WTC11 (cell line): ENCODE results near the gene SLC1A4.

Experiments
- ARID4B ChIP-seq: sonication (generic); formaldehyde crosslinking; IDR thresholded peaks from 2 replicates; pipeline ENCODE4 v1.8.0; 2023; ENCODE audit warnings: missing genetic modification reagents, mild to moderate bottlenecking, borderline replicate concordance
- ATF6 ChIP-seq: sonication (generic); formaldehyde crosslinking; IDR thresholded peaks from 2 replicates; pipeline ENCODE4 v1.8.1; 2023; ENCODE audit warnings: mild to moderate bottlenecking, missing genetic modification reagents
- CREB1 ChIP-seq: sonication (generic); formaldehyde crosslinking; IDR thresholded peaks from 2 replicates; pipeline ENCODE4 v1.8.0; 2023; ENCODE audit warnings: mild to moderate bottlenecking, missing genetic modification reagents
- CTCF ChIP-seq: fragments of 200-600 bp; IDR thresholded peaks from 2 replicates; pipeline ENCODE4 v1.8.0; 2022; ENCODE audit warnings: antibody characterized with exemption
- FOXJ3 ChIP-seq: sonication (generic); formaldehyde crosslinking; IDR thresholded peaks from 2 replicates; pipeline ENCODE4 v1.9.0; 2021; ENCODE audit warnings: missing genetic modification reagents, mild to moderate bottlenecking, borderline replicate concordance
- ZNF138 ChIP-seq: sonication (generic); formaldehyde crosslinking; conservative IDR thresholded peaks from 2 replicates; pipeline ENCODE4 v1.8.1; 2022; ENCODE audit warnings: mild to moderate bottlenecking, moderate library complexity, missing genetic modification reagents

DNA sequence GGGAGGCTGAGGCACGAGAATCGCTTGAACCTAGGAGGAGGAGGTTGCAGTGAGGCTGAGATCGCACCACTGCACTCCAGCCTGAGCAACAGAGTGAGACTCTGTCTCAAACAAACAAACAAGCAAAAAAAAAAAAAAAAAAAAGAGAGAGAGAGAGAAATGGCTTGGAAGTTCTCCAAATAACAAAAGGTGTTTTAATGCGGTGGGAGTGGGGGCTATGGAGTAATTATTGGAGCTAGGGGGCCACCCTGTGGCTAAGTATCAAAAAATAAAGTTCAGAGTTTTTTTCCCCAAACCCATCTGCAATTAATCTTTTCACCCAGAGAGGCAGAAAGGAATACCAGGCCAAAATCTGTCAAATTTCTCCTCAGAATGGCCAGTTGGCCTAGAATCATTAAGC is 44.0 kb downstream of the SLC1A4 start:
- TF ChIP-seq ARID4B (CRISPR knock-in tag): no peak
- no peak for TF ChIP-seq FOXJ3
- no peak for TF ChIP-seq ZNF138
- TF ChIP-seq CREB1 (CRISPR knock-in tag): no peak
- no peak for TF ChIP-seq ATF6 (CRISPR knock-in tag)
- no peak for TF ChIP-seq CTCF
